ENCODE measurements around the gene TADA1. TPM values are rescaled to one million over a fixed set of nuclear protein-coding genes. Genes with fewer than 3 reads are reported as not detected.
"Not testable (repeated sequence)": the region's sequence is repeated elsewhere in the genome, so short reads cannot be mapped to it uniquely, and the experiment has no call there.

TADA1 gene
- total and polyA plus RNA-seq, 3 donors from 2014 or later, result 19.2 to 25.8 (median 22.0) TPM

GRCh38 chr1:166840309-166841274, 35.5 kb downstream of the TADA1 start:
- Histone ChIP-seq H3K36me3 (ENCODE audit: low read depth, missing control alignments) (no peaks in the 10 kb centered on the region), H3K4me3 (peak overlapping the region; percentile 65 to 66), H3K4me1 (peaks cover 39% of the 10 kb centered on the region), H3K27me3 (no peaks in the 10 kb centered on the region), H3K27ac (peak overlapping the region; percentile 45 to 81), H3K9me3 (no peaks in the 10 kb centered on the region)
- intact Hi-C loops (cut with DNase I; ENCODE audit: low total_unique reads), result no loop called here
- TF ChIP-seq POLR2A (IDR thresholded peaks at IDR 0.05) (no peak), CTCF (IDR thresholded peaks at IDR 0.05) (no peak)
- 36 to 40% methylated on average over 14 to 16 of the region's 16 CpGs for WGBS, 2 donors
- DNase-seq, result no peak

- peaks cover 33% of the 10 kb centered on the region for H3K4me1 ChIP-seq
- intact Hi-C loops (cut with DNase I; ENCODE audit: low total_unique reads), result no loop called here
- DNase-seq, result peak; percentile 58
Observed at GRCh38 chr1:166839600-166840308, 36.3 kb downstream of the TADA1 start.

GRCh38 chr1:166838766-166839599, 37.1 kb downstream of the TADA1 start, which contains the start of gene POGK:
Gene POGK (plus strand): TSS chr1:166839475. CDS start chr1:166840957, 1,482 bp downstream.
- peak; percentile 92 for DNase-seq
- no peak for TF ChIP-seq CTCF (IDR thresholded peaks at IDR 0.05)
- no peak for TF ChIP-seq POLR2A (IDR thresholded peaks at IDR 0.05)
- WGBS, 2 donors, result 0 to 3% methylated on average over 20 to 36 of the region's 63 CpGs
- peak within 1 kb of the TSS; percentile 66 to 75 for H3K4me3 ChIP-seq
- no peaks in the 10 kb centered on the region for H3K36me3 ChIP-seq (ENCODE audit: low read depth, missing control alignments)
- peak within 1 kb of the TSS; percentile 79 to 81 for H3K27ac ChIP-seq
- no peaks in the 10 kb centered on the region for H3K27me3 ChIP-seq
- H3K9me3 ChIP-seq, result no peaks in the 10 kb centered on the region
- peaks cover 27% of the 10 kb centered on the region for H3K4me1 ChIP-seq
- intact Hi-C loops (cut with DNase I; ENCODE audit: low total_unique reads), result no loop called here

More at GRCh38 chr1:166839600-166840308, 36.3 kb downstream of the TADA1 start:
- peak overlapping the region; percentile 66 to 75 for H3K4me3 ChIP-seq
- no peaks in the 10 kb centered on the region for H3K9me3 ChIP-seq
- no peaks in the 10 kb centered on the region for H3K36me3 ChIP-seq (ENCODE audit: low read depth, missing control alignments)
- H3K27ac ChIP-seq, result peak overlapping the region; percentile 45 to 81
- no peaks in the 10 kb centered on the region for H3K27me3 ChIP-seq
- TF ChIP-seq CTCF (IDR thresholded peaks at IDR 0.05) (peak in 1 of 3 experiments; percentile 16), POLR2A (IDR thresholded peaks at IDR 0.05) (no peak)
- 1% methylated on average over 27 to 63 of the region's 82 CpGs for WGBS, 2 donors

- Histone ChIP-seq H3K27me3 (no peaks in the 10 kb centered on the region), H3K4me1 (peaks cover 16% of the 10 kb centered on the region), H3K27ac (no peak overlapping the region), H3K9me3 (no peaks in the 10 kb centered on the region), H3K36me3 (ENCODE audit: low read depth, missing control alignments) (no peaks in the 10 kb centered on the region), H3K4me3 (no peak overlapping the region)
- no peak for TF ChIP-seq POLR2A (IDR thresholded peaks at IDR 0.05)
- no peak for TF ChIP-seq CTCF (IDR thresholded peaks at IDR 0.05)
- intact Hi-C loops (cut with DNase I; ENCODE audit: low total_unique reads), result no loop called here
- 85 to 98% methylated on average over 4 of the region's 4 CpGs for WGBS, 2 donors
- no peak for DNase-seq
Observed at GRCh38 chr1:166836733-166837132, 39.3 kb downstream of the TADA1 start.

GRCh38 chr1:166829762-166830161, 46.3 kb downstream of the TADA1 start:
- H3K9me3 ChIP-seq; H3K4me3 ChIP-seq; intact Hi-C loops (cut with DNase I; ENCODE audit: low total_unique reads); H3K27ac ChIP-seq; DNase-seq; H3K36me3 ChIP-seq (ENCODE audit: low read depth, missing control alignments); H3K4me1 ChIP-seq; H3K27me3 ChIP-seq: not testable (repeated sequence)
- WGBS, 2 donors, result 60 to 85% methylated on average over 1 of the region's 1 CpG

Data from testis (tissue), 3 donors.